Neural progenitor cell (in vitro differentiated cells): ENCODE results near the gene BEST3.

Source experiments
- EZH2phosphoT487 ChIP-seq: fragments of 200-600 bp; sonication (generic); IDR thresholded peaks from 2 replicates; pipeline ENCODE4 v1.6.1; 2017; ENCODE audit warnings: antibody characterized with exemption
- TF ChIP-seq, protein P1 (sequence below): fragments of 200-600 bp; sonication (generic); IDR thresholded peaks from 2 replicates; pipeline ENCODE4 v1.5.1; 2017; ENCODE audit warnings: antibody characterized with exemption, mild to moderate bottlenecking

DNA sequence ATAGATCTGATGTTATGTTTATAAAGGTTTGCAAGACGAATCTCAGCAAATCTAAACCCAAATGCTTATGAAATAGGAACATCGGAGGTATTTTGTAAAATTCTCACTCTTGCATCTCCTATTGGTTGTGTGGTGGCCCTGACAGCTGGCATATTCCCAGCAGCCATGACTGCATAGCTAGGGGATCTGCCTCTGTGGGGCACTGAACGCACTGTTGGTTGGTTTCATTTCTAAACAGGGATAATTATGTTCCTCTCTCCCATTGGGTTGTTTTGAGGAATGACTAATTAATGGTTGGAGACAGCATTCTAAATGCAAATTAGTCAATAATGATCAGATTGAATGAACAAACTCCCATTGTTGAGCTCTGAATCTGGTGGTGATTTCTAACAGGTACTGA is 2.7 kb upstream of the BEST3 start:
- TF ChIP-seq, protein P1, sequence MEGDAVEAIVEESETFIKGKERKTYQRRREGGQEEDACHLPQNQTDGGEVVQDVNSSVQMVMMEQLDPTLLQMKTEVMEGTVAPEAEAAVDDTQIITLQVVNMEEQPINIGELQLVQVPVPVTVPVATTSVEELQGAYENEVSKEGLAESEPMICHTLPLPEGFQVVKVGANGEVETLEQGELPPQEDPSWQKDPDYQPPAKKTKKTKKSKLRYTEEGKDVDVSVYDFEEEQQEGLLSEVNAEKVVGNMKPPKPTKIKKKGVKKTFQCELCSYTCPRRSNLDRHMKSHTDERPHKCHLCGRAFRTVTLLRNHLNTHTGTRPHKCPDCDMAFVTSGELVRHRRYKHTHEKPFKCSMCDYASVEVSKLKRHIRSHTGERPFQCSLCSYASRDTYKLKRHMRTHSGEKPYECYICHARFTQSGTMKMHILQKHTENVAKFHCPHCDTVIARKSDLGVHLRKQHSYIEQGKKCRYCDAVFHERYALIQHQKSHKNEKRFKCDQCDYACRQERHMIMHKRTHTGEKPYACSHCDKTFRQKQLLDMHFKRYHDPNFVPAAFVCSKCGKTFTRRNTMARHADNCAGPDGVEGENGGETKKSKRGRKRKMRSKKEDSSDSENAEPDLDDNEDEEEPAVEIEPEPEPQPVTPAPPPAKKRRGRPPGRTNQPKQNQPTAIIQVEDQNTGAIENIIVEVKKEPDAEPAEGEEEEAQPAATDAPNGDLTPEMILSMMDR, result no peak
- no peak for TF ChIP-seq EZH2phosphoT487
